Small intestine (tissue), 4 donors: ENCODE data around the gene MBD3L5. TPM values are rescaled to one million over a fixed set of nuclear protein-coding genes. Genes with fewer than 3 reads are reported as not detected.

Source experiments
- polyA plus RNA-seq, 4 donors: library from polyadenylated mRNA; stranded (reverse) in 3 of 4; unstranded in 1 of 4; fragments of 200-250 nt in 3 of 4; fragments of 120-200 nt in 1 of 4; gene quantifications; one replicate each; pipeline versions ENCODE4 v1.2.1 to v1.2.3, GENCODE V29; 2013
- donor health status: healthy with polysubstance abuse.
- donor health status: Bipolar disorder and iron deficiency.
- donor health status: healthy.

Gene MBD3L5
- polyA plus RNA-seq, 4 donors: not detected

Other genes starting within 250 kb of the MBD3L5 start
- gene ADGRE1, start 143.0 kb upstream of the MBD3L5 start, polyA plus RNA-seq: 1 to 10 TPM in 1 of 4 donors, under 1 TPM in 3; 0.12 to 1.9 (median 0.38) TPM
- gene MBD3L2B, start 9.1 kb upstream of the MBD3L5 start, polyA plus RNA-seq: under 1 TPM in 1 of 4 donors, not detected in 3; 0.09 TPM
- gene MBD3L4, start 9.6 kb downstream of the MBD3L5 start, polyA plus RNA-seq: not detected
- gene MBD3L2, start 18.7 kb downstream of the MBD3L5 start, polyA plus RNA-seq: not detected
- not detected for gene MBD3L3, start 28.1 kb downstream of the MBD3L5 start, polyA plus RNA-seq
- gene ZNF557, start 39.1 kb downstream of the MBD3L5 start, polyA plus RNA-seq: 1 to 10 TPM; 1.9 to 6.6 (median 2.4) TPM